Measurements from ENCODE around the gene SAP30.

SAP30 gene

DNA sequence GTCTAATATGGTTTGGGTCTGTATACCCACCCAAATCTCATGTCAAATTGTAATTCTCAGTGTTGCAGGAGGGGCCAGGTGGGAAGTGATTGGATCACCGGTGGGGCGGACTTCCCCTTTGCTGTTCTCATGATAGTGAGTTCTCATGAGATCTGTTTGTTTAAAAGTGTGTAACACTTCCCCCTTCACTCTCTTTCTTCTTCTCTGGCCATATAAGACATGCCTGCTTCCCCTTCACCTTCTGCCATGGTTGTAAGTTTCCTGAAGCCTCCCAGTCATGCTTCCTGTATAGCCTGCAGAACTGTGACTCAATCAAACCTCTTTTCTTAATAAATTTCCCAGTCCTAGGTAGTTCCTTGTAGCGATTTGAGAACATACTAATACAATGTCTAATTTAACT lies 47.9 kb downstream of the SAP30 start:
- H3K9me3 ChIP-seq (ENCODE audit: insufficient read depth, low read length, severe bottlenecking): no peaks in the 10 kb centered on the region
- H3K79me2 ChIP-seq (ENCODE audit: insufficient read depth, low read length): no peaks in the 10 kb centered on the region
- H3K27me3 ChIP-seq (ENCODE audit: insufficient read depth, low read length, poor library complexity): no peaks in the 10 kb centered on the region
- no peak overlapping the region for H3K4me3 ChIP-seq (ENCODE audit: low read depth in 1 of 2, low read length in 2 of 2)
- peaks cover 9% of the 10 kb centered on the region for H3K4me1 ChIP-seq (ENCODE audit: insufficient read depth, low read length)
- TF ChIP-seq, protein P1, sequence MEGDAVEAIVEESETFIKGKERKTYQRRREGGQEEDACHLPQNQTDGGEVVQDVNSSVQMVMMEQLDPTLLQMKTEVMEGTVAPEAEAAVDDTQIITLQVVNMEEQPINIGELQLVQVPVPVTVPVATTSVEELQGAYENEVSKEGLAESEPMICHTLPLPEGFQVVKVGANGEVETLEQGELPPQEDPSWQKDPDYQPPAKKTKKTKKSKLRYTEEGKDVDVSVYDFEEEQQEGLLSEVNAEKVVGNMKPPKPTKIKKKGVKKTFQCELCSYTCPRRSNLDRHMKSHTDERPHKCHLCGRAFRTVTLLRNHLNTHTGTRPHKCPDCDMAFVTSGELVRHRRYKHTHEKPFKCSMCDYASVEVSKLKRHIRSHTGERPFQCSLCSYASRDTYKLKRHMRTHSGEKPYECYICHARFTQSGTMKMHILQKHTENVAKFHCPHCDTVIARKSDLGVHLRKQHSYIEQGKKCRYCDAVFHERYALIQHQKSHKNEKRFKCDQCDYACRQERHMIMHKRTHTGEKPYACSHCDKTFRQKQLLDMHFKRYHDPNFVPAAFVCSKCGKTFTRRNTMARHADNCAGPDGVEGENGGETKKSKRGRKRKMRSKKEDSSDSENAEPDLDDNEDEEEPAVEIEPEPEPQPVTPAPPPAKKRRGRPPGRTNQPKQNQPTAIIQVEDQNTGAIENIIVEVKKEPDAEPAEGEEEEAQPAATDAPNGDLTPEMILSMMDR (IDR thresholded peaks at IDR 0.05; ENCODE audit: borderline replicate concordance, extremely low read depth, low read length, poor library complexity, severe bottlenecking): no peak
- TF ChIP-seq EZH2 (IDR thresholded peaks at IDR 0.05; ENCODE audit: borderline replicate concordance, low read depth, low read length, severe bottlenecking): no peak
- DNase-seq (no peak), ATAC-seq (ENCODE audit: insufficient read depth, low read depth) (no peak)
- no peaks in the 10 kb centered on the region for H3K36me3 ChIP-seq (ENCODE audit: insufficient read depth, low read length)
- H3K9ac ChIP-seq (ENCODE audit: low read depth, low read length): no peak overlapping the region
- no peak overlapping the region for H3K27ac ChIP-seq (ENCODE audit: low read length)
- no peaks in the 10 kb centered on the region for H4K20me1 ChIP-seq (ENCODE audit: insufficient read depth, low read length)
- H3K4me2 ChIP-seq (ENCODE audit: insufficient read depth, low read length): no peak overlapping the region
- no peak overlapping the region for H2AFZ ChIP-seq (ENCODE audit: low read depth, low read length)

GRCh38 chr4:173420324-173420752 lies 49.6 kb downstream of the SAP30 start:
- no peak overlapping the region for H3K9ac ChIP-seq (ENCODE audit: low read depth, low read length)
- H3K4me2 ChIP-seq (ENCODE audit: insufficient read depth, low read length): no peak overlapping the region
- H2AFZ ChIP-seq (ENCODE audit: low read depth, low read length): no peak overlapping the region
- DNase-seq (no peak), ATAC-seq (ENCODE audit: insufficient read depth, low read depth) (peak; percentile 51; the same call in 2 of the 3 replicates)
- H4K20me1 ChIP-seq (ENCODE audit: insufficient read depth, low read length): no peaks in the 10 kb centered on the region
- H3K4me1 ChIP-seq (ENCODE audit: insufficient read depth, low read length): peaks cover 15% of the 10 kb centered on the region
- no peak overlapping the region for H3K4me3 ChIP-seq (ENCODE audit: low read depth in 1 of 2, low read length in 2 of 2)
- H3K27ac ChIP-seq (ENCODE audit: low read length): no peak overlapping the region
- H3K9me3 ChIP-seq (ENCODE audit: insufficient read depth, low read length, severe bottlenecking): no peaks in the 10 kb centered on the region
- no peaks in the 10 kb centered on the region for H3K36me3 ChIP-seq (ENCODE audit: insufficient read depth, low read length)
- no peaks in the 10 kb centered on the region for H3K27me3 ChIP-seq (ENCODE audit: insufficient read depth, low read length, poor library complexity)
- TF ChIP-seq EZH2 (IDR thresholded peaks at IDR 0.05; ENCODE audit: borderline replicate concordance, low read depth, low read length, severe bottlenecking): no peak
- TF ChIP-seq, protein P1 (IDR thresholded peaks at IDR 0.05; ENCODE audit: borderline replicate concordance, extremely low read depth, low read length, poor library complexity, severe bottlenecking): peak; percentile 64
- H3K79me2 ChIP-seq (ENCODE audit: insufficient read depth, low read length): no peaks in the 10 kb centered on the region

DNA sequence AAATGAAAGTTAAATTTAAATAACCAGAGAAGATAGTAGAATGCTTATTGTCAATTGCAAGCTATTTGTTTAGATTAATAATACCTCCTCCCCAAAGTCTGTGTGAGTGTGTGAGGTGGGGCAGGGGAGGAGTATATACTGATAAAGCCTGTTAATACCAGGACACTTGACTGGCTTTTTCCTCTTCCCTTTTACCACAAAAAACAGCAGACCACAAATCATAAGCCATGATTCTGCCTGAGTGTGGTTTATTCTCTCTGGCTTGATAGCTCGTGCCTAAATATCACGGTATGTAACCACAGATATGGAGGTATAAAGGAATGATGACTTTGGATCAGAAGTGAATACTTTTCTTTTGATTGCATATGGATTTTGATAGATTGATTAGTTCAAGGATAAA lies 50.0 kb downstream of the SAP30 start:
- H3K9me3 ChIP-seq (ENCODE audit: insufficient read depth, low read length, severe bottlenecking): no peaks in the 10 kb centered on the region
- peaks cover 20% of the 10 kb centered on the region for H3K4me1 ChIP-seq (ENCODE audit: insufficient read depth, low read length)
- TF ChIP-seq, protein P1 (IDR thresholded peaks at IDR 0.05; ENCODE audit: borderline replicate concordance, extremely low read depth, low read length, poor library complexity, severe bottlenecking): no peak
- no peak for TF ChIP-seq EZH2 (IDR thresholded peaks at IDR 0.05; ENCODE audit: borderline replicate concordance, low read depth, low read length, severe bottlenecking)
- no peak overlapping the region for H3K4me2 ChIP-seq (ENCODE audit: insufficient read depth, low read length)
- H3K27ac ChIP-seq (ENCODE audit: low read length): no peak overlapping the region
- H3K4me3 ChIP-seq (ENCODE audit: low read depth in 1 of 2, low read length in 2 of 2): no peak overlapping the region
- H3K79me2 ChIP-seq (ENCODE audit: insufficient read depth, low read length): no peaks in the 10 kb centered on the region
- peak; percentile 48 for ATAC-seq (ENCODE audit: insufficient read depth, low read depth)
- no peak for DNase-seq
- no peak overlapping the region for H2AFZ ChIP-seq (ENCODE audit: low read depth, low read length)
- H4K20me1 ChIP-seq (ENCODE audit: insufficient read depth, low read length): no peaks in the 10 kb centered on the region
- H3K36me3 ChIP-seq (ENCODE audit: insufficient read depth, low read length): no peaks in the 10 kb centered on the region
- no peaks in the 10 kb centered on the region for H3K27me3 ChIP-seq (ENCODE audit: insufficient read depth, low read length, poor library complexity)
- H3K9ac ChIP-seq (ENCODE audit: low read depth, low read length): no peak overlapping the region

All from DND-41 (cell line).